ENCODE measurements around the gene CPNE9.
A peak's percentile ranks its signal among the peaks of the same experiment; 100 is the strongest.

The CPNE9 gene

DNA sequence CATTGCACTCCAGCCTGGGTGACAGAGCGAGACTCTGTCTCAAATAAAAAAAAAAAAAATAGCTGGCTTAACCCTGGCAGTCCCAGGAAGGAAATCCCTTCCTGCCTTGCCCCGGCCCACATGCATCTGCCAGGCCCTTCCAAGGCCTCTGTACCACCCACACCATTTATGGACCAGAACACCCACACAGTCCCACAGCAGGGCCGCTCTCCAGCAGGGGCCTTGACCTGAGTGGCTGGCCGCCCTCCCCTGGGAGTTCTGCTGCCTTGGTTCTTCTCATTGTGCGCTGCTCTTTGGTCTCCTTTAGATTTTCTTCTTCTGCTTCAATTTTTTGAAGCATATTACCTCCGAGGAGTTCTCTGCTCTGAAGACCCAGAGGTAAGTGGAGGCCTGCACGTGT lies 16.1 kb upstream of the CPNE9 start:
- no peak for DNase-seq (ENCODE audit: low spot score)

DNA sequence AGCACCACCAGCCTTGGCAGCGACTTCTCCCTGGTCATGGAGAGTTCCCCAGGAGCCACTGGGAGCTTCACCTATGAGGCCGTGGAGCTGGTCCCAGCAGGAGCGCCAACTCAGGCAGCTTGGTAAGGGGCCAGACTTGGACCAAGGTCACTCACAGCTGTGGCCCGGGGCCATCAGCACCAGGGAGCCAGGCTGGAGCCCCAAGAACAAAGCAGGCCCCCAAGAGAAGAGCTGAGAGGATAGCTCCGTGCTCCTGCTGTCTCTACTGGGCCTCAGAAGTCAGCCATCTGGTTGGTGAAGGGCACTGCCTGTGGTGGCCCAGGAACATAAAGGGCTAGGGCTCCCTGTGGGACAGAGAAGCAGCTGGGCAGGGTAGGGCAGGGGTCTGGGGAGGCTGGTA lies 14.7 kb upstream of the CPNE9 start:
- DNase-seq (ENCODE audit: low spot score), result no peak

DNA sequence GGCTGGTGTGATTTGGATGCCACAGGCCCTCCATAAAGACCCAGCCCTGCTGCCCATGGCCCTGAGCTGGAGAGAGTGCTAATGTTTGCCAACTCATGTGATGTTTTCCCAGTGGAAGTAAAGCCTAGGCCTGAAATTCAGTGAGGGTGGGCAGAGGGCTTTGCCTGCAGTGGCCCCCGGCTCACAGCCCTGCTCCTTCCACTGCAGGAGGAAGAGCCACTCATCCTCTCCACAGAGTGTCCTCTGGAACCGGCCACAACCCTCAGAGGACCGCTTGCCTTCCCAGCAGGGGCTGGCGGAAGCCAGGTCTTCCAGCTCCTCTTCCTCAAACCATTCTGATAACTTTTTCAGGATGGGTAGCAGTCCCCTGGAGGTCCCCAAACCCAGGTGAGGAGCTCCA lies 13.9 kb upstream of the CPNE9 start:
- DNase-seq (ENCODE audit: low spot score), result no peak

DNA sequence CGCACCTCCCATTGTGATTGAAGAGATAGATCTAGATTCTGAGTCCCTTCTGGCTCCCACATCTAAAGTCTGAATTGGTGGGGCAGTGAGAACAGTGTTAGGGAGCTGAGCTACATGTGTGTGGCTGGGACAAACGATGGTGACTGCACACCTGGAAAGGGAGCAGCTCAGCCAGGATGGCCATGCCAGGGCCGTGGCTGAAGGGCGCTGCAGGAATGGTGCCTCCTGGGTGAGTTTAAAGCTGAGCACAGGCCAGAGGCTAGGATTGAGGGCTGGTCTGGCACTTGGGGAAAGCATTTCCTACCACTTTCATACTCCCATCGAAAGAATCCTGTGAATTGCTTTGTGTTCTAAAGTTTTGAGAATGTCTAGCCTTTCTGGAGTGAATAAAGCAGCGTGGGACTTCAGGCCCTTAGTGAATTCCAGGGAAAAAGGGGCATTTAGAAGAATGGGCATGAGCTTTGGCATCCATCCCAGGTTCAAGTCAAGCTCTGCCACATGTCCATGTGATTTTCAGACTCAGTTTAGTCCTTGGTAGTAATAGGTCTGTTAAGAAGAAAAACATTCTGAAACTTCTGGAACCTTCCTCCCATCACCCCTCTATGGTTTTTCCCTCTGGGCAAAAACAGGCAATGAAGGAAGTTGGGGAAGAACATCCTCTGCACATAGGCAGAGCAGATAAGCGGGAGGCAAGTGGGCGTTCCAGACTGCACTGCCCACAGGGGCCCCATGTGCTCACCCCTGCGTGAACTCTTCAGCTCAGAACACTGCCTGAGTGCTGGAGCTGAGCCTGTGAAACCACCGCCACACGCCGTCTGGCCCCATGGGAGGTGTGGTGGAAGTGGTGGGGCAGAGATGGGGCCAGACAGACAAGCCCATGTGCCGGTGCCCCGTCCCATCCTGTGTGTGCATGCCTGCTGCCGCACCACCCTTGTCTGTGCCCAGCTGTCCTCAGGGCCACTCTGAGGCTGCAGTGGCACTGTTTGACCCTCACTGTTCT lies 12.9 kb upstream of the CPNE9 start:
- DNase-seq (ENCODE audit: low spot score), result no peak

DNA sequence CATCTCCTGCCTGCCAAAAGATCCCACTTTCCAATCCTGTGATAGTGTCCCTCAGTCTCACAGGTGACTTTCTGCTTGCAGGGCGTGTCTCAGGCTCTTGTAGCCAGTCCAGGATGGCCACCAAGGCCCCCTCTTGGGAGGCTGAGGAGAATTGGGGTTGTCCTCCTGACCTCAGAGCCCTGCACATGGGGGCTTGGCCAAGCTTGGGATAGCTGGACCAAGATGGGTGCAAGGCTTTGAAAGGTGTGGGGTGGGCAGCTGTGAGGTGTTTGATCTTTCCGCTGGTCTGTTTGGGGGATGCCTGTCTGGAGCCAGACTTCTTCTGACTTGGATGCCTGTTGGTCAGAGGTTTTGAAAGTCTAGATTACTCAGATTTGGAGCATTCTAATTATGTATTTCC lies 12.0 kb upstream of the CPNE9 start:
- no peak for DNase-seq (ENCODE audit: low spot score)

DNA sequence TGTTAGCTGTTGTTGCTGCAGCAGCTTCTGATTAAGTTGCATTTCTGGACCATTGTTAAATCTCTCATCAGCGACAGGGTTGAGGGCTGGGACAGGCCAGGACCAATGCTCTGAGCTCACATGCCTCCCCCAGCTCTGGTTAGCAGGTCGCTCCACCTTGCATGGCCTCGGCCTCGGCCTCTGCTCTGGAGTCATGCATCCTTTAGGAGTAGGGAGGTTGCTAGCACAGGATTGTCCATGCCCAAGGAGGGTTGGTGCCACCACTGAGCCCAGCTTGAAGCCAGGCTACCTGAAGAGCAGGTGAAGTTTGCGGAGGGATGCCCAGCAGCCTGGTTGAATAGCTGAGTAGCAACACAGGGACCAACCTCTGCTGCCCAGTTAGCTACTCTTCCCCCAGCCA lies 11.2 kb upstream of the CPNE9 start:
- DNase-seq (ENCODE audit: low spot score), result no peak

DNA sequence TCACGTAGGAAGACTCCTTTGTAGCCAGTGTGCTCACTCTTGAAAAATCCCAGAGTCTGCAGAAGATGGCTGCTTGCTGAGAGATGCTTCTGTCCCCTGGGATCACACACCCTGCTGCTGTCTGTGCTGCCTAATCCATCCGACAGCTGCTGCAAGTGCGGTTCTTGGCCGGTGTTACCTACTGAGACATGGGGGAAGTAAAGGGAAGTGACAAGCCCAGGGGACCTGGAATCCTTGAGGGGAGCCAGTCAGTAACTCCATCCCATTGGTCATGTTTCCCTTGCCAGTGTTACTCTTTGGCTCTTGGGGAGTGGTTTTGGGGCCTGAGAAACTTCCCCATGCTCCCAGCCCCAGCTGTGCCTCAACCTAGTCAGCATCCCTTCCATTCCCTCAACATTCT lies 8.3 kb upstream of the CPNE9 start:
- no peak for DNase-seq (ENCODE audit: low spot score)

DNA sequence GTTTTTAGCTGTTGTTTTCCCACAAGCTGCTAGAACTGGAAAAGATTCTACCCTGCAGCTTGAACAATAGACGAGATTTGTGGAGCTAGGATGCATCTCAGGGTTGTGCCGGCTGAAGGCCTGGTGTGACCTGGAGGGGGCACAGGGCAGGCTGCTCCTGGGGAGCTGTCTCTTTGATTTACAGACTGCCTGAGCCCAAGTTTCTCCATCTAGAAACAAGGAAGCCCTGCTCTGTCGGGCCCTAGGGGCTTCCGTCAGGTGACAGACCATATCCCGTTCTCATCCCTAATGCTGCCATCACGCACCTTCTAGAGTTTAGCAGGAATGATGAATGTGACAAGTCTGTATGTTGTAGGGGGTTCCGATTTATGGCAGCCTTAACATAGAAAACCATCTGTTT lies 7.9 kb upstream of the CPNE9 start:
- DNase-seq (ENCODE audit: low spot score), result no peak

DNA sequence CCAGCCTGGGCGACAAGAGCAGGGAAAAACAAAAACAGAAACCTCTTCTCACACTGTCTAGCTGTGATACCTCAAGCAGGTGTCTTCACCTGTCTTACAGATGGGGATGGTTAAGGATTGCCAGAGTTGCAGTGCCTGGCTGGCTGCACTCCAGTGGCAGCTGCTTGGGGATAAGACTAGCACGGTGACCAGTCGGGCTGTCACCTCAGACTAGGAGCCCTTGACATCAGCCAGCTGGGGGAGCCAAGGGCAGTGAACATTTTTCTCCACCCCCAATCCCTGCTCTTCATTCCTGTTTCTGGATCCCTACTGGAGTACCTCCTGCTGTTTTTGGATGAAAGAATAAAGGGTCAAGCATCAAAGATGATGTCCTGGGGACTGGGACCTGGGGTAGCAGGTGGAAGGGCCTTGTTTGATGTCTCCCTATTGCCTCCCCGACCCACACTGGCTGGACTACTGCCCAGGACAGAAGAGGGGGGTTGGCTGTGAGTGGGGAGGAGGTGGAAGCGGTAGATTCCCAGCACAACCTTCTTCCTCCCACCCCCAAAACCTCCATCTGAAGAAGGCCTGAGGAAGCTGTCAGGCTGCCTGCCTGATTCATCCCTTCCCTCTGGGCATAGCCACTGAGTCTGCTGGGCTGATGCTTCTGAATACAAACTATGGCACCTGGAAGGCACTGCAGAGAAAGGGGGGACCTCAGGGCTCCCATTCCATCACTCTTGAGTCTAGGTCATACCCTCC lies 7.0 kb upstream of the CPNE9 start:
- no peak for DNase-seq (ENCODE audit: low spot score)

DNA sequence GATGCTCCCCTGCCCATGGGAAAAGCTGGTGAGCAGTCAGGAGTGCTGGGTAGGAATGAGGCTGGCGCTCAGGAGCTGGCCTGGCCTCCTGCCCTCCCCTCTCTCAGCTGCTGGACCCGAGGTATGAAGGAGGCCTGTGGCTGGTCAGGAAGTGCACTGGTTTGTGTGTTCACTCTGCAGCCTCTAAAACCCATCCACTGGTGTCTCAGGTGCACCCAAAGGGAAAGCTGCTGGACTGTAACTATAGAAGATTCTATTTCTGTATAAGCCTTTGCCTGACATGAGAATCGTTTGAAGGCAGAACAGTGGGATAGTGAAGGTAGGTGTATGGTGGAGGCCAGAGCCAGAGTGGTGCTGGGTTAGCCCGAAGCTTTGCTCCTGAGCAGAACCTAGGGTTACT lies 5.7 kb upstream of the CPNE9 start:
- DNase-seq (ENCODE audit: low spot score), result no peak

DNA sequence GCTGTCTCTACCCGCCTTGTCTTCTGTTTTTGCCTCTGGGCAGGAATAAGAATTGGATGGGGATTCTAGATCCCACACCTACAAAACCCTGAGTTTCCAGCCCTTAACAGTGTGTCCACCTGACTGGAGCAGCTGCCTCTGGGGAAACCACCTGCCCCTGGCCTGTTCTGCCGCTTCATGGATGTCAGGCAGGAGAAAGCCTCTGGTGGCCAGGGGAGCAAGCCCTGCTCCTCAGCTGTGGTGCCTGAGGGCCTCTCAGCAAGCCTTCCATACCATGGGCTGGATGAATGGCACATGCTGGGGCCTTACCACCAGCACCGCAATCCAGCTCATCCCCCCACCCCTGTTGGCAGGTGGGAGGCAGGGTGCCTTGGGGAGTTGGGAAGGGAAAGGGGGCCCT lies 5.3 kb upstream of the CPNE9 start:
- DNase-seq (ENCODE audit: low spot score), result no peak

DNA sequence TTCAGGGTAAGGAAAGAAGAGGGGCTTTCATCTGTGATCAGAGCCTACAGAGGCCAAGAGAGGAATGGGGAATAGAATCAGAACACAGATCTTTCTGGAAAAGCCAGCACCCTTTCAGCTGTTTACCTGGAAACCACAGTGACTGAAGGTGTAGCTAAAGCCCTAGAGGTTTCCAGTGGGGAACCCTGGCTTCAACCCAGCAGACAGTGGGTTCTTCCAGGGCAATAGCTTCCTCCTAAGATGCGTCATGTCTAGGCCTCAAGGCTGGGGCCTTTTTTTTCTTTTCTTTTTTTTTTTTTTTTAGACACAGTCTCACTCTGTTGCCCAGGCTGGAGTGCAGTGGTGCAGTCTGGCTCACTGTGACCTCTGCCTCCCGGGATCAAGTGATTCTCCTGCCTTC lies 3.1 kb upstream of the CPNE9 start:
- no peak for DNase-seq (ENCODE audit: low spot score)

DNA sequence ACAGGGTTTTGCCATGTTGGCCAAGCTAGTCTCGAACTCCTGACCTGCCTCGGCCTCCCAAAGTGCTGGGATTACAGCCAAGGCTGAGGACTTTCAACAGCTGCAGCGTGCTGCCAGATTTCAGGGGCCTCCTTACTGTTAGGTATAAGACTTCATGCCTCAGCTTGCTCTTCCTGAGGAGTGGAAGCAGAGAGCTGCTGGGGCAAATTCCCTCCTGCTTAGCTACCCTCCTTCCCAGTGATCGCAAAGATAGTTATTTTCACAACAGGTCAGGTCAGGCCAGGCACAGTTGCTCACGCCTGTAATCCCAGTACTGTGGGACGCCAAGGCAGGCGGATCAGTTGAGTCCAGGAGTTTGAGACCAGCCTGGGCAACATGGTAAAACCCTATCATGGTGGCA lies 2.6 kb upstream of the CPNE9 start:
- DNase-seq (ENCODE audit: low spot score), result no peak

DNA sequence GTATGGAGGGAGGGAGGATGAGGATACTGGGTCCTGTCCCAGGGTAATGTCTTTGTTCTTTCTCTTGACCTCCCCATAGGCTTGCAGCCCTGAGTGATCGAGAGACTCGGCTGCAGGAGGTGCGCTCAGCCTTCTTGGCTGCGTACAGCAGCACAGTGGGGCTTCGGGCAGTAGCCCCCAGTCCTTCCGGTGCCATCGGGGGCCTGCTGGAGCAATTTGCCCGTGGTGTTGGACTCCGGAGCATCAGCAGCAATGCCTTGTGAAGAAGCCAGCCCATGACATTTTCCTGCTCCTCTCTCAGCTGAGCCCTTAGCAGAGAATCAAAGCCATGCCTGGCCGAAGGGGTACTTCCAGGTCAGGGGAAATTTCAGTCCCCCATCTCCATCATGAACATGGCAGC lies 1.9 kb upstream of the CPNE9 start:
- DNase-seq (ENCODE audit: low spot score), result no peak

DNA sequence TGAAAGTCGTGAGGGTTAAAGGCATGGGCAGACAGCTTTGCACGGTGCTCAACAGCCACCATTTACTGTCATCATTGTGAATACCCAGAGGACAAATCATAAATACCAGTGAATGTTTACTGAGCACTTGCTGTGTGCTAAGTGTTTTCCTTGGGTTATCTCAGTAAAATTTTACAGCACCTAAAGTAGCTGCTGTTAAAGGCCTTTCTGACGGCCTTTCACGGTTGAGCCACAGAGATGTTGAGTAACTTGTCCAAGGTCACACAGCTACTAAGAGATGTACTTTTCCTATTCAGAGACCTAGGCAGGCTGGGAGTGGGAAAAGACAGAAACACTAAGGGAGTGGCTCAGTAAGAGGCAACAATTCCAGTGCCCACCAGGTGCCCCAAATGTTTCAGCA lies 393 bp upstream of the CPNE9 start:
- DNase-seq (ENCODE audit: low spot score), result no peak

DNA sequence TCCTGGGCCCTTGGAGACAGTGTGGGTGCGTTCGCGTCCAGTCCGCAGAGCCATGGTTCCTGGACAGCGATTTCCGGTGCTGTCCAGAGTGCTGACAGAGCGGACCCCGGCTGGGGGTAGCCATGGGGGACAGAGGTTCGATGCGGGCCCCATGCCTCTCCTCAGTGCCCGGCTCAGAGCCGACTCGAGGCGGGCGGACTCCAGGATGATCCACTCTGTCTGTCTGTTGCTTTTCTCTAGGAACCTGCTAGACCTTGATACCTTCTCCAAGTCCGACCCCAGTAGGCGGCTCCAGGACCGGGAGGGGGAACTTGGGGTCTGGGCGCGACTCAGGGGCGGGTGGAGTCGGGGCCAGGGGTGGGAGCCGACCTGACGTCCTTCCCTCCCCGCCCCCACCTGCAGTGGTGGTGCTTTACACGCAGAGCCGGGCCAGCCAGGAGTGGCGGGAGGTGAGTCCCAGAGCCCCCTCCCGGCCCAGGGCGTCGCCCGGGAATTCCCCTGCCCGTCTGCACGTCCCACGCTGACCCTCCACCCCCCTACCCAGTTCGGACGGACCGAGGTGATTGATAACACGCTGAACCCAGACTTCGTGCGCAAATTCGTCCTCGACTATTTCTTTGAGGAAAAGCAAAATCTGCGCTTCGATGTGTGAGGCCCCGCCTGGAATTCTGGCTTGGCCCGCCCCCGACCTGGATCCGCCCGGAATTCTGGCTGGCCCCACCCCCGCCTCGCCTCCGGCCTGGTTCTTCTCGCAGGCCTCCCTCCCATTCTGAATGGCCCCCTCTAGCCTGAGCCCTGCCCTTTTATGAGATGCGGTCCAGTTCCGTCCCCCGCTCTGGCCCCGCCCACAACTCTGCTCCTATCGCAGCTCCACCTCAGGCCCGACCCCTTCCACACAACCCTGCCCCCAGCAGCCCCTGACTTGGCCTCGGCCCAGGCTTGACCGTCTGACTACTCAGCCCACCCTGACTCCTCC lies 1.0 kb downstream of the CPNE9 start:
- DNase-seq (ENCODE audit: low spot score), result peak; percentile 69

DNA sequence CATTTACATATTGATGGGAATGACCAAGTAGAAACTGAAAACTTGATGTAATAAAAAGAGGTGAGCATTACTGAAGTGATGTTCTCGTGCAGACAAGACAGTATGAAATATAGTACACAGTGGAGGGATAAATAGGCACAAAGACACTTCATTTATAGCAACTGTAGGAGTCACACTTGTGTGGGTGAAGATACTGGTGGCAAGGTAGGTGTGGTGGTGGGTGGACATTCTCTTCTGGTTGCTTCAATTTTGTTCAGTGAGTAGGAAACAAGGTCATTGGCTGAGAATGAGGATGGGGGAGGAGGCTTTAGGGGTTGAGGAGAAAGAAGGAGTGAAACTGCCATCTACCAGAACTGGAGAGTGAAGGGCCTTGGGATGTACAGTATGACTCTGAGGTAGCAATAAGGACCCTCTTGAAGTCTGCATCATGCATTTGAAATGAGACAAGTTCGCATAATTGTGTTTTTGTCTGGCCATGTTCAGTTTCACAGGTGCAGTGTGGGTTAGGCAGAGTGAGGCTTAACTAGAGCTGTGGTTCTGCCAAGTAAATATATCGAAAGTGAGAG lies 6.6 kb downstream of the CPNE9 start:
- no peak for DNase-seq (ENCODE audit: low spot score)

DNA sequence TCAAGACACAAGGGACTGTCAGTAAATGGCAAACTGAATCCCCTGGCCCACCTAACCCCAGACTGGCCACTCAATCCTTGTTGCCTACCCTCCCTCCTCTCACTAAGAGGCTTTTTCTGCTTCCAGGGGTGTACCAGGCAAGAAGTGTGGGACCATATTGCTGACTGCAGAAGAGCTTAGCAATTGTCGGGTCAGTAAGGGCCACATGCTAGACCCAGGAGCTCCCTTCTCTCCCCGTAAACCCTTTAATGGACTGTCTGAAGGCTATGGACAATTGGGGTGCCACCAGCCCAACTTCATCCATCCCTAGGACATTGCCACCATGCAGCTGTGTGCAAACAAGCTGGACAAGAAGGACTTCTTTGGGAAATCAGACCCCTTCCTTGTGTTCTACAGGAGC lies 8.8 kb downstream of the CPNE9 start:
- DNase-seq (ENCODE audit: low spot score), result no peak

DNA sequence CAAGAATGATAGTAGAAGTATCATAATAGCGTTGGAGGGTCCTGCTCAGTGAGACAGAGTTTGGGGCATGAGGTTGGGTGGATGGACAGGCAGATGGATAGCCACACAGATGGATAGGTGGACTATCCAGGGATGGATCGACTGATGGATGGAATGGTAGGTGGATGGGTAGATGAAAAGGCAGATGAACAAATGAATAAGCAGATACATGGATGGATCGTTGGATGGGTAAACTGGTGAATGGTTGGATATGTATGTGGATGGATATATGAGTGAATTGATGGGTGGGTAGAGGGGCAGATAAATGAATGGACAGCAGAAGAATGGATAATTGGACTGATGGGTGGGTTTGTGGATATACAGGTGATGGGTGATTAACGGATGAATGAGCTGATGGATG lies 9.5 kb downstream of the CPNE9 start:
- no peak for DNase-seq (ENCODE audit: low spot score)

DNA sequence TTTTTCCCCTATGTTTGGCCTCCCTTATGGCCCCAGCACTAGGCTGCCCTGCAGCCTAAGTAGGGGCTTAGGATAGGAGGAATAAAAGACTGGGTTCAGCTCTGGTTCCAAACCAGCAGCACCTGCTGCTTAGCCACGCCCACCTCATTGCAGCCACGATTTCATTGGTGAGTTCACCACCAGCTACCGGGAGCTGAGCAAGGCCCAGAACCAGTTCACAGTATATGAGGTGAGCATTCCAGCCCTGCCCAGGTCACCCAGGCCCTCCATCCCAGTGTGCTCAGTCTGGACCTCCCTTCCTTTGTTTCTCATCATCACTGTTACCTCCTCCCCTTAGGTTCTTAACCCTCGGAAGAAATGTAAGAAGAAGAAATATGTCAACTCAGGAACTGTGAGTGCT lies 11.5 kb downstream of the CPNE9 start:
- no peak for DNase-seq (ENCODE audit: low spot score)

DNA sequence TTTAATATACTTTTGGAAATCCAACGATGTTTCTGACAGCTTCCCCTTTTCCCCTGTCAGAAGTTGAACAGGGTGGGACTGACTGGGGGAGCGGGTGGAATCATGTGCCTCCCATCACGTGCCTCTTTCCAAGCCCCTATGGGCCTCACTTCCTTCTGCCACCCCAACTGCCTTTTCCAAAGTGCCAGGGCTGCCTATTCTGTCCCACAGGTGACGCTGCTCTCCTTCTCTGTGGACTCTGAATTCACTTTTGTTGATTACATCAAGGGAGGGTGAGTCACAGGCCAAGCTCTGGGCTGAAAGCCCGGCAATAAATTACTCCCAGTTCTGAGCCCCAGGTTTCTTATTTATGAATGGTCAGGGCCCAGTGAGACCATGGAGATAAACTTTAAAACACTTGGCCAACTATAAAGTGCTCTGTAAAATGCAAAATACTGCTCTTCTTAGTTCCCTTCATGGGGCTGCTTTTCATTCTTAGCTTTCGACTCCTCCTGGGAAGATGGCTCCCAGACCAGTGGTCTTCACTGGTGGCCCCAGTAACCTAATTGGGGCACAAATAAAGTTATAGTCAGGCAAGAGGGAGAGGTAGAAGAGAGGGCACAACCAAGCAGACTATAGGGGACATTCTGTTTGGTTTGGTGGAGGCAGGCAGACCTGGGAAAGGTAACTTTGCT lies 12.3 kb downstream of the CPNE9 start:
- peak; percentile 21 for DNase-seq (ENCODE audit: low spot score)

Measured in cerebellar cortex (tissue), 1 donor.